Neural progenitor cell (in vitro differentiated cells): Measurements from ENCODE around the gene UBE2D2. TPM values are rescaled to one million over a fixed set of nuclear protein-coding genes. Genes with fewer than 3 reads are reported as not detected.

Experiments used
- DNase-seq: peaks from one replicate; pipeline ENCODE4 v3.0.0-alpha.2; 2016; ENCODE audit warnings: low spot score
- H2AFZ ChIP-seq: fragments of 200-600 bp; sonication (generic); replicated peaks from 2 replicates; pipeline ENCODE4 v1.6.1; 2016; ENCODE audit warnings: antibody characterized with exemption
- H3F3A ChIP-seq: fragments of 200-600 bp; sonication (generic); 2 replicates; pipeline ENCODE4 v1.6.1; 2016; ENCODE audit warnings: antibody characterized with exemption, low read depth
- H3K27ac ChIP-seq: fragments of 200-600 bp; sonication (generic); 2 replicates; pipeline ENCODE4 v1.5.1; 2016; ENCODE audit warnings: mild to moderate bottlenecking
- H3K27me3 ChIP-seq: fragments of 200-600 bp; sonication (generic); 2 replicates; pipeline ENCODE4 v1.6.1; 2016; ENCODE audit warnings: mild to moderate bottlenecking, moderate library complexity
- H3K36me3 ChIP-seq: fragments of 200-600 bp; sonication (generic); 2 replicates; pipeline ENCODE4 v1.5.1; 2016
- H3K4me1 ChIP-seq: fragments of 200-600 bp; sonication (generic); 2 replicates; pipeline ENCODE4 v1.6.1; 2016; ENCODE audit warnings: mixed run types
- H3K4me2 ChIP-seq: fragments of 200-600 bp; sonication (generic); 2 replicates; pipeline ENCODE4 v1.6.1; 2016
- H3K4me3 ChIP-seq: fragments of 200-600 bp; sonication (generic); 2 replicates; pipeline ENCODE4 v1.5.1; 2016
- H3K79me2 ChIP-seq: fragments of 200-600 bp; sonication (generic); 2 replicates; pipeline ENCODE4 v1.6.1; 2016; ENCODE audit warnings: low read depth
- H3K9ac ChIP-seq: fragments of 200-600 bp; sonication (generic); 2 replicates; pipeline ENCODE4 v1.6.1; 2016
- H3K9me3 ChIP-seq: fragments of 200-600 bp; sonication (generic); 2 replicates; pipeline ENCODE4 v1.5.1; 2016; ENCODE audit warnings: low read depth
- H4K20me1 ChIP-seq: fragments of 200-600 bp; sonication (generic); 2 replicates; pipeline ENCODE4 v1.6.1; 2016; ENCODE audit warnings: low read depth
- H3K27ac Mint-ChIP-seq: 3 replicates; pipeline ENCODE4 v1.8.0; 2021; ENCODE audit warnings: mixed read lengths
- H3K27me3 Mint-ChIP-seq: 2 replicates; pipeline ENCODE4 v1.8.0; 2022; ENCODE audit warnings: low read depth, mild to moderate bottlenecking, inconsistent platforms, moderate library complexity, mixed read lengths; ENCODE audit not compliant: insufficient read depth
- H3K36me3 Mint-ChIP-seq: 3 replicates; pipeline ENCODE4 v1.8.0; 2021; ENCODE audit warnings: mixed read lengths
- H3K4me1 Mint-ChIP-seq: 3 replicates; pipeline ENCODE4 v1.8.0; 2021; ENCODE audit warnings: mixed read lengths
- H3K4me3 Mint-ChIP-seq: 3 replicates; pipeline ENCODE4 v1.8.0; 2021; ENCODE audit warnings: mild to moderate bottlenecking, moderate library complexity, mixed read lengths
- H3K9me3 Mint-ChIP-seq: 3 replicates; pipeline ENCODE4 v1.8.0; 2020; ENCODE audit warnings: mixed read lengths
- CTCF ChIP-seq: fragments of 200-600 bp; sonication (generic); IDR thresholded peaks from 2 replicates; pipeline ENCODE4 v1.5.1; 2017; ENCODE audit warnings: antibody characterized with exemption, mild to moderate bottlenecking
- EZH2 ChIP-seq: fragments of 200-600 bp; sonication (generic); IDR thresholded peaks from 2 replicates; pipeline ENCODE4 v1.6.1; 2017; ENCODE audit warnings: antibody characterized with exemption, mild to moderate bottlenecking, moderate library complexity
- EZH2phosphoT487 ChIP-seq: fragments of 200-600 bp; sonication (generic); IDR thresholded peaks from 2 replicates; pipeline ENCODE4 v1.6.1; 2017; ENCODE audit warnings: antibody characterized with exemption
- total RNA-seq: library from RNA; depleted of rRNA; stranded (reverse); fragments of >200 nt; gene quantifications from 2 replicates; pipeline ENCODE4 v1.2.3, GENCODE V29; 2015; ENCODE audit warnings: low replicate concordance

UBE2D2 gene
- total RNA-seq, 1 donor from 2014 or later, result 141 TPM

GRCh38 chr5:139634028-139634325, 72.8 kb downstream of the UBE2D2 start:
- H3K27ac Mint-ChIP-seq, result no peak overlapping the region
- no peak for TF ChIP-seq EZH2phosphoT487
- TF ChIP-seq EZH2, result no peak
- TF ChIP-seq CTCF, result no peak
- Histone ChIP-seq H3F3A (peaks cover 69% of the 10 kb centered on the region), H3K27ac (no peak overlapping the region), H3K4me2 (no peak overlapping the region), H2AFZ (no peak overlapping the region), H3K27me3 (peaks cover 4% of the 10 kb centered on the region), H3K4me3 (no peak overlapping the region), H3K79me2 (no peaks in the 10 kb centered on the region), H4K20me1 (peaks cover 57% of the 10 kb centered on the region), H3K9ac (no peak overlapping the region), H3K9me3 (no peaks in the 10 kb centered on the region), H3K36me3 (no peaks in the 10 kb centered on the region), H3K4me1 (peaks cover 19% of the 10 kb centered on the region)
- peaks cover 50% of the 10 kb centered on the region for H3K4me1 Mint-ChIP-seq
- no peaks in the 10 kb centered on the region for H3K36me3 Mint-ChIP-seq
- DNase-seq, result no peak
- no peaks in the 10 kb centered on the region for H3K9me3 Mint-ChIP-seq
- H3K27me3 Mint-ChIP-seq, result peaks cover 19% of the 10 kb centered on the region
- no peak overlapping the region for H3K4me3 Mint-ChIP-seq

- no peak for TF ChIP-seq EZH2phosphoT487
- TF ChIP-seq EZH2, result no peak
- TF ChIP-seq CTCF, result no peak
- Histone ChIP-seq H4K20me1 (peaks cover 62% of the 10 kb centered on the region), H3F3A (peaks cover 69% of the 10 kb centered on the region), H3K4me1 (peaks cover 24% of the 10 kb centered on the region), H2AFZ (no peak overlapping the region), H3K9ac (no peak overlapping the region), H3K27me3 (peaks cover 4% of the 10 kb centered on the region), H3K4me2 (no peak overlapping the region), H3K36me3 (no peaks in the 10 kb centered on the region), H3K9me3 (no peaks in the 10 kb centered on the region), H3K4me3 (no peak overlapping the region), H3K79me2 (no peaks in the 10 kb centered on the region), H3K27ac (no peak overlapping the region)
- no peaks in the 10 kb centered on the region for H3K36me3 Mint-ChIP-seq
- no peak for DNase-seq
- peak overlapping the region; percentile 47 for H3K4me3 Mint-ChIP-seq
- peaks cover 56% of the 10 kb centered on the region for H3K4me1 Mint-ChIP-seq
- no peak overlapping the region for H3K27ac Mint-ChIP-seq
- H3K27me3 Mint-ChIP-seq, result peaks cover 21% of the 10 kb centered on the region
- H3K9me3 Mint-ChIP-seq, result no peaks in the 10 kb centered on the region
Measured at GRCh38 chr5:139634541-139634940, 73.4 kb downstream of the UBE2D2 start.

- peaks cover 62% of the 10 kb centered on the region for H3K4me1 Mint-ChIP-seq
- TF ChIP-seq EZH2phosphoT487, result no peak
- no peak for TF ChIP-seq CTCF
- no peak for TF ChIP-seq EZH2
- Histone ChIP-seq H3K9me3 (no peaks in the 10 kb centered on the region), H3K27me3 (peaks cover 4% of the 10 kb centered on the region), H3K9ac (no peak overlapping the region), H3K4me1 (peaks cover 26% of the 10 kb centered on the region), H2AFZ (no peak overlapping the region), H3K79me2 (no peaks in the 10 kb centered on the region), H4K20me1 (peaks cover 69% of the 10 kb centered on the region), H3K4me2 (no peak overlapping the region), H3F3A (peaks cover 65% of the 10 kb centered on the region), H3K36me3 (no peaks in the 10 kb centered on the region), H3K27ac (no peak overlapping the region), H3K4me3 (no peak overlapping the region)
- H3K36me3 Mint-ChIP-seq, result no peaks in the 10 kb centered on the region
- no peak for DNase-seq
- H3K4me3 Mint-ChIP-seq, result no peak overlapping the region
- peaks cover 21% of the 10 kb centered on the region for H3K27me3 Mint-ChIP-seq
- no peak overlapping the region for H3K27ac Mint-ChIP-seq
- H3K9me3 Mint-ChIP-seq, result no peaks in the 10 kb centered on the region
Measured at GRCh38 chr5:139635191-139635590, 74.1 kb downstream of the UBE2D2 start.
